ENCODE data around the gene B4GAT1.
A peak's percentile ranks its signal among the peaks of the same experiment; 100 is the strongest.
"Not testable (repeated sequence)": the region's sequence is repeated elsewhere in the genome, so short reads cannot be mapped to it uniquely, and the experiment has no call there.

The B4GAT1 gene

GRCh38 chr11:66310803-66311440 is 36.5 kb downstream of the B4GAT1 start:
- Mint-ChIP-seq H3K27me3 (peaks cover 0 to 11% of the 10 kb centered on the region in 2 donors), H3K4me1 (ENCODE audit: low read depth in 2 of 2) (peaks cover 12 to 16% of the 10 kb centered on the region in 2 donors), H3K27ac (peak overlapping the region in 1 of 2 donors; percentile 97), H3K36me3 (ENCODE audit: insufficient read depth) (peaks cover 18% of the 10 kb centered on the region)
- DNase-seq; ATAC-seq (replicated peaks); H3K4me3 Mint-ChIP-seq; H3K9me3 Mint-ChIP-seq: not testable (repeated sequence)

DNA sequence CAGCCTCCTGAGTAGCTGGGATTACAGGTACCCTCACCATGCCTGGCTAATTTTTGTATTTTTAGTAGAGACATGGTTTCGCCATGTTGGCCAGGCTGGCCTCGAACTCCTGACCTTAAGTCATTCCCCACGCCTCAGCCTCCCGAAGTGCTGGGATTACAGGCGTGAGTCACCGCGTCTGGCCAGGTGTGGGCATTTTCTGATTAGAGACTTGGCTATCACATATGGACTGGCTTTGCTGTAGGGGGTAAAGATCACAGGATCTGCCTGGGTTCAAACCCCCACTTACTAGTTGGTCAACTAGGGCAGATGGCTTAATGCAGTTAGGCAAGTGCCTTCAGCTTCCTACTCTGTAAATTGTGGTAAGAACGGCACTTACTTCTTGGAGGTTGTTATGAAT is 37.1 kb downstream of the B4GAT1 start:
- no peak for DNase-seq
- Mint-ChIP-seq H3K27ac (no peak overlapping the region), H3K4me1 (ENCODE audit: low read depth in 2 of 2) (peaks cover 7 to 13% of the 10 kb centered on the region in 2 donors), H3K9me3 (no peaks in the 10 kb centered on the region), H3K27me3 (peaks cover 0 to 11% of the 10 kb centered on the region in 2 donors), H3K4me3 (no peak overlapping the region), H3K36me3 (ENCODE audit: insufficient read depth) (peaks cover 15% of the 10 kb centered on the region)
- ATAC-seq (replicated peaks): no peak

- peaks cover 13% of the 10 kb centered on the region for H3K36me3 Mint-ChIP-seq (ENCODE audit: insufficient read depth)
- DNase-seq: no peak
- no peak overlapping the region for H3K4me3 Mint-ChIP-seq
- H3K9me3 Mint-ChIP-seq: no peaks in the 10 kb centered on the region
- peaks cover 0 to 19% of the 10 kb centered on the region in 2 donors for H3K27me3 Mint-ChIP-seq
- peaks cover 6 to 9% of the 10 kb centered on the region in 2 donors for H3K4me1 Mint-ChIP-seq (ENCODE audit: low read depth in 2 of 2)
- ATAC-seq (replicated peaks): no peak
- H3K27ac Mint-ChIP-seq: no peak overlapping the region
These were observed 38.0 kb downstream of the B4GAT1 start for GRCh38 chr11:66309475-66309874.

- Mint-ChIP-seq H3K9me3 (no peaks in the 10 kb centered on the region), H3K27me3 (peaks cover 0 to 15% of the 10 kb centered on the region in 2 donors), H3K27ac (no peak overlapping the region), H3K36me3 (ENCODE audit: insufficient read depth) (no peaks in the 10 kb centered on the region), H3K4me3 (no peak overlapping the region), H3K4me1 (ENCODE audit: low read depth in 2 of 2) (no peaks in the 10 kb centered on the region)
- DNase-seq: no peak
- no peak for ATAC-seq (replicated peaks)
These were observed 44.8 kb downstream of the B4GAT1 start for GRCh38 chr11:66302656-66303055.

DNA sequence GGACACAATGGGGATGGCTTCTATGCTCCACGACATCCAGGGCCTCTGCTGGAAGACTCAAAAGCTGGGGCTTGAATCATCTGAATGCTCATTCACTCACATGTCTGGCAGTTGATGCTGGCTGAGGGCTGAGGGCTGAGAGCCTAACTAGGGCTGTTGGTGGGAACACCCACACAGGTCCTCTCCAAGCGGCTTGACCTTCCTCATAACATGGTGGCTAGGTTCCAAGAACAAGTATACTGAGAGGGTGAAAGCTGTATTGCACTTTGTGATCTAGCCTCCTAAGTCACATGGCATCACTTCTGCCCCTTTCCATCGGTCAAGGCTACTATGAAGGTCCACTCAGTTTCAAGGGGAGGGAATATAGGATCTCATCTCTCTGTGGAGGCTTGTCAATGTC is 48.2 kb downstream of the B4GAT1 start:
- DNase-seq (no peak), ATAC-seq (replicated peaks) (no peak)
- Mint-ChIP-seq H3K4me3 (no peak overlapping the region), H3K9me3 (no peaks in the 10 kb centered on the region), H3K27ac (no peak overlapping the region), H3K4me1 (ENCODE audit: low read depth in 2 of 2) (no peaks in the 10 kb centered on the region), H3K27me3 (peaks cover 0 to 17% of the 10 kb centered on the region in 2 donors), H3K36me3 (ENCODE audit: insufficient read depth) (no peaks in the 10 kb centered on the region)

- DNase-seq: no peak
These were observed 49.8 kb downstream of the B4GAT1 start for GRCh38 chr11:66297610-66298009.

More at GRCh38 chr11:66297610-66298009, 49.8 kb downstream of the B4GAT1 start:
- H3K36me3 Mint-ChIP-seq (ENCODE audit: insufficient read depth): no peaks in the 10 kb centered on the region
- no peaks in the 10 kb centered on the region for H3K9me3 Mint-ChIP-seq
- H3K27me3 Mint-ChIP-seq: peaks cover 12 to 30% of the 10 kb centered on the region in 2 donors
- no peak overlapping the region for H3K27ac Mint-ChIP-seq
- no peak overlapping the region for H3K4me3 Mint-ChIP-seq
- peaks cover 4 to 7% of the 10 kb centered on the region in 2 donors for H3K4me1 Mint-ChIP-seq (ENCODE audit: low read depth in 2 of 2)
- no peak for ATAC-seq (replicated peaks)

Data from effector memory CD8-positive, alpha-beta T cell (primary cell).